Neural crest cell (in vitro differentiated cells): ENCODE data around the gene NFE2L3. TPM values are rescaled to one million over a fixed set of nuclear protein-coding genes. Genes with fewer than 3 reads are reported as not detected.

Experiments
- DNase-seq: peaks from one replicate; pipeline ENCODE4 v3.0.0; 2021; ENCODE audit warnings: low read depth, mixed read lengths, low spot score
- H3K27ac Mint-ChIP-seq: one replicate; pipeline ENCODE4 v1.8.0; 2021; ENCODE audit warnings: mild to moderate bottlenecking, mixed read lengths; ENCODE audit not compliant: unreplicated experiment
- H3K27me3 Mint-ChIP-seq: 2 replicates; pipeline ENCODE4 v1.8.0; 2021; ENCODE audit warnings: low read depth, mild to moderate bottlenecking, mixed read lengths
- H3K36me3 Mint-ChIP-seq: 2 replicates; pipeline ENCODE4 v1.8.0; 2021; ENCODE audit warnings: low read depth, mild to moderate bottlenecking, mixed read lengths
- H3K4me1 Mint-ChIP-seq: 2 replicates; pipeline ENCODE4 v1.8.0; 2021; ENCODE audit warnings: mixed read lengths
- H3K4me3 Mint-ChIP-seq: one replicate; pipeline ENCODE4 v1.8.0; 2021; ENCODE audit warnings: mild to moderate bottlenecking, mixed read lengths
- H3K9me3 Mint-ChIP-seq: 2 replicates; pipeline ENCODE4 v1.8.0; 2021; ENCODE audit warnings: mixed read lengths
- CTCF ChIP-seq: fragments of 200-600 bp; sonication (generic); conservative IDR thresholded peaks from 2 replicates; pipeline ENCODE4 v1.5.0; 2021; ENCODE audit warnings: antibody characterized with exemption, mild to moderate bottlenecking
- total RNA-seq: library from RNA; stranded (reverse); gene quantifications from 2 replicates; pipeline ENCODE4 v1.2.1, GENCODE V29; 2021

NFE2L3 gene
- total RNA-seq, 1 donor from 2014 or later = 2.4 TPM

- H3K27ac Mint-ChIP-seq = no peak overlapping the region
- peaks cover 42% of the 10 kb centered on the region for H3K36me3 Mint-ChIP-seq
- no peak for DNase-seq
- TF ChIP-seq CTCF = no peak
- peaks cover 54% of the 10 kb centered on the region for H3K4me1 Mint-ChIP-seq
- peaks cover 36% of the 10 kb centered on the region for H3K27me3 Mint-ChIP-seq
- H3K4me3 Mint-ChIP-seq = peak overlapping the region; percentile 52
- peaks cover 2% of the 10 kb centered on the region for H3K9me3 Mint-ChIP-seq
These were observed 33.8 kb downstream of the NFE2L3 start for GRCh38 chr7:26185844-26186180.

DNA sequence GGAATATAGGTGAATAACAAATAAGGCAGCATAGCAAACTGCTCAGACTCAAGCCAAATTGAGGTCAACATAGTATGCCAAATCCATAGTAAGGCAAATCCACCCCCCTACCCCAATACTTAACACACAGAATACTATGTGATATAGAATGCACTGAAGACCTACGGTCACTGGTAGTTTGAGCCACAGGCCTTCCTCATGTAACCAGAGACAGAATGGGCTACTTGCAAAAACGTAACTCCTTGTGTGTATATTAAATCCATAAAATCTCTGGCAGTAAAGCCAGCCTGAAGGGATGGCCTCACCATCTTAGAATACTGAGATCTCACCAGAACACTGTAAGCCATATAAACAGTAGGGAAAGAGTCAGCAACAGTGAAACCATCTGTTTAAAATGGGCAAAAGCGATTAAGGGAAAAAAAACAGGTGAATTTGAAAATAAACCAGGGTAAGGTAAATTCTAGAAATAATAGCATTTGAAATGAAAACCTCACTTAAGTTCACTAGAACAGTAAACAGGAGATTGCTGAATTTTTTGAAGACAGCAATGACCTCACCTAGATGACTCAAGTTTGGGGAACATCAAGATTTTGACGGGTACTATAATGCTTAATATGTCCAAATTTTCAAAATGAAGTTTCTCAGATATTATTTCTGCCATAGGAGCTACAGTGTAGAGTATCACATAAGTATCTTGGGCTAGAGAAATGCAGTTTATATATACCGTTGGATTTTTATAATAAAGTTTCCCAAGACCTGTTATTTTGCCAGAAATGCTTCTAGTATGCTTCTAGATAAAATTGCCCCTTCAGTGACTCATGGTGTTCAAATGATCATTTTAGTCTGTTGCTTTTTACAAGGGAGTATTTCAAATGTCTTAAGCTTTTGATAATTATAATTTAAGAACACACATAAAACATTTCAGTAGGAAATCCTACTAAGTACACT is 34.6 kb downstream of the NFE2L3 start:
- Mint-ChIP-seq H3K4me3 (peak overlapping the region; percentile 74), H3K9me3 (peaks cover 2% of the 10 kb centered on the region), H3K27me3 (peaks cover 35% of the 10 kb centered on the region), H3K4me1 (peaks cover 58% of the 10 kb centered on the region), H3K27ac (no peak overlapping the region), H3K36me3 (peaks cover 48% of the 10 kb centered on the region)
- no peak for DNase-seq
- no peak for TF ChIP-seq CTCF

- H3K4me1 Mint-ChIP-seq = peaks cover 67% of the 10 kb centered on the region
- peaks cover 56% of the 10 kb centered on the region for H3K36me3 Mint-ChIP-seq
- DNase-seq = no peak
- peaks cover 39% of the 10 kb centered on the region for H3K27me3 Mint-ChIP-seq
- H3K27ac Mint-ChIP-seq = no peak overlapping the region
- peak overlapping the region; percentile 74 for H3K4me3 Mint-ChIP-seq
- TF ChIP-seq CTCF = no peak
- peaks cover 2% of the 10 kb centered on the region for H3K9me3 Mint-ChIP-seq
These were observed 35.6 kb downstream of the NFE2L3 start for GRCh38 chr7:26187380-26188205.

GRCh38 chr7:26188206-26188956 is 36.4 kb downstream of the NFE2L3 start:
- Mint-ChIP-seq H3K27ac (no peak overlapping the region), H3K36me3 (peaks cover 64% of the 10 kb centered on the region), H3K9me3 (peaks cover 2% of the 10 kb centered on the region), H3K27me3 (peaks cover 47% of the 10 kb centered on the region), H3K4me3 (peak overlapping the region; percentile 63), H3K4me1 (peaks cover 75% of the 10 kb centered on the region)
- DNase-seq = no peak
- TF ChIP-seq CTCF = no peak

GRCh38 chr7:26188957-26189541 is 37.1 kb downstream of the NFE2L3 start:
- no peak overlapping the region for H3K27ac Mint-ChIP-seq
- H3K9me3 Mint-ChIP-seq = peaks cover 2% of the 10 kb centered on the region
- no peak for TF ChIP-seq CTCF
- no peak for DNase-seq
- H3K36me3 Mint-ChIP-seq = peaks cover 71% of the 10 kb centered on the region
- peak overlapping the region; percentile 63 for H3K4me3 Mint-ChIP-seq
- H3K27me3 Mint-ChIP-seq = peaks cover 52% of the 10 kb centered on the region
- peaks cover 77% of the 10 kb centered on the region for H3K4me1 Mint-ChIP-seq
